K562 (cell line): ENCODE measurements around the gene POP5. TPM values are rescaled to one million over a fixed set of nuclear protein-coding genes. Genes with fewer than 3 reads are reported as not detected.

Experiments used
- BMI1 ChIP-seq: fragments of 150-350 bp; IDR thresholded peaks from 2 replicates; pipeline ENCODE4 v1.6.1; 2014; ENCODE audit warnings: low read length
- BRD9 ChIP-seq: fragments of 450-650 bp; IDR thresholded peaks from 2 replicates; pipeline ENCODE4 v1.6.1; 2018; ENCODE audit warnings: low read depth; ENCODE audit not compliant: partially characterized antibody
- CBFA2T2 ChIP-seq: fragments of 450-650 bp; conservative IDR thresholded peaks from 2 replicates; pipeline ENCODE4 v1.6.1; 2017; ENCODE audit warnings: mild to moderate bottlenecking
- CBFA2T3 ChIP-seq: fragments of 450-650 bp; IDR thresholded peaks from 2 replicates; pipeline ENCODE4 v1.6.1; 2017
- CUX1 ChIP-seq: fragments of 200-800 bp; sonication (Bioruptor generic); IDR thresholded peaks from 2 replicates; pipeline ENCODE4 v1.6.1; 2016; ENCODE audit warnings: missing genetic modification characterization, missing compliant biosample characterization
- GABPB2 ChIP-seq: fragments of 250-450 bp; sonication (Bioruptor Pico); conservative IDR thresholded peaks from 2 replicates; pipeline ENCODE4 v1.5.1; 2021; ENCODE audit warnings: mild to moderate bottlenecking
- HOMEZ ChIP-seq: fragments of 250-450 bp; sonication (Bioruptor Pico); IDR thresholded peaks from 2 replicates; pipeline ENCODE4 v1.4.0; 2020; ENCODE audit warnings: mild to moderate bottlenecking, moderate library complexity
- JUN ChIP-seq, 2 experiments: sonication (generic) in 1 of 2; formaldehyde crosslinking in 1 of 2; IDR thresholded peaks; 2 replicates each; pipeline versions ENCODE4 v1.6.1 to v1.8.0; 2012 to 2022; ENCODE audit warnings: borderline replicate concordance in 2 of 2, mild to moderate bottlenecking in 2 of 2, improper control_type of control experiment in 1 of 2, low read depth in 1 of 2, low read length in 1 of 2, missing genetic modification reagents in 1 of 2
- NCOR1 ChIP-seq: fragments of 450-650 bp; IDR thresholded peaks from 2 replicates; pipeline ENCODE4 v1.6.1; 2016; ENCODE audit warnings: mild to moderate bottlenecking, moderate library complexity
- SREBF2 ChIP-seq: sonication (generic); formaldehyde crosslinking; IDR thresholded peaks from 2 replicates; pipeline ENCODE4 v1.4.0; 2020; ENCODE audit warnings: mild to moderate bottlenecking, missing genetic modification reagents
- TAF9B ChIP-seq: fragments of 450-650 bp; IDR thresholded peaks from 2 replicates; pipeline ENCODE4 v1.6.1; 2018; ENCODE audit warnings: mild to moderate bottlenecking; ENCODE audit not compliant: partially characterized antibody
- TAL1 ChIP-seq: fragments of 450-650 bp; IDR thresholded peaks from 2 replicates; pipeline ENCODE4 v1.6.1; 2016; ENCODE audit warnings: mild to moderate bottlenecking
- U2AF2 ChIP-seq: fragments of 200-400 bp; formaldehyde crosslinking; optimal IDR thresholded peaks from 2 replicates; pipeline ENCODE3; 2017; ENCODE audit warnings: low read depth, mild to moderate bottlenecking, low read length
- ZFX ChIP-seq: sonication (generic); formaldehyde crosslinking; IDR thresholded peaks from 2 replicates; pipeline ENCODE4 v1.8.0; 2022; ENCODE audit warnings: mild to moderate bottlenecking, missing genetic modification reagents, moderate library complexity
- ZNF184 ChIP-seq: sonication (generic); formaldehyde crosslinking; IDR thresholded peaks from 2 replicates; pipeline ENCODE4 v1.5.0; 2020; ENCODE audit warnings: missing genetic modification reagents
- ZNF282 ChIP-seq: sonication (generic); formaldehyde crosslinking; IDR thresholded peaks from 2 replicates; pipeline ENCODE4 v1.8.1; 2023; ENCODE audit warnings: missing genetic modification reagents
- ZNF3 ChIP-seq: fragments of 250-450 bp; sonication (Bioruptor Pico); IDR thresholded peaks from 2 replicates; pipeline ENCODE4 v1.5.0; 2021; ENCODE audit warnings: mild to moderate bottlenecking, moderate library complexity
- polyA plus RNA-seq, 8 experiments: library from polyadenylated mRNA; depleted of rRNA in 4 of 8; stranded (reverse) in 5 of 8; unstranded in 3 of 8; fragments of >200 nt; fragmentation: Nextera tagmentation in 2 of 8; fragmentation: Illumina TruSeq in 1 of 8; extraction: Ambion mirVana in 2 of 8; extraction: Trizol in 1 of 8; gene quantifications; 2 replicates each; pipeline versions ENCODE4 v1.2.1 to v1.2.3, GENCODE V29; 2011 to 2014; ENCODE audit warnings: inconsistent platforms in 1 of 8, missing spikeins in 1 of 8
- total RNA-seq, 7 experiments: library from RNA; depleted of rRNA in 6 of 7; stranded (reverse); fragments of >200 nt in 6 of 7; fragmentation: Illumina TruSeq in 2 of 7; extraction: Trizol in 2 of 7; gene quantifications; 2 replicates each; pipeline versions ENCODE4 v1.2.1 to v1.2.3, GENCODE V29; 2011 to 2021; ENCODE audit warnings: low replicate concordance in 1 of 7
- TF ChIP-seq, protein P1 (sequence below): fragments of 250-450 bp; sonication (Bioruptor Pico); IDR thresholded peaks from 2 replicates; pipeline ENCODE4 v1.8.0; 2021; ENCODE audit warnings: borderline replicate concordance, mild to moderate bottlenecking, moderate library complexity; ENCODE audit not compliant: poor library complexity, severe bottlenecking
- TF ChIP-seq, protein P2 (sequence below): fragments of 250-450 bp; sonication (Bioruptor Pico); IDR thresholded peaks from 2 replicates; pipeline ENCODE4 v1.8.0; 2021; ENCODE audit warnings: mild to moderate bottlenecking, moderate library complexity
- TF ChIP-seq, protein P3 (sequence below): sonication (generic); formaldehyde crosslinking; IDR thresholded peaks from 2 replicates; pipeline ENCODE4 v1.8.0; 2022; ENCODE audit warnings: mild to moderate bottlenecking, low read depth, missing genetic modification reagents

POP5 gene
- total and polyA plus RNA-seq, 9 of the 15 experiments (the other 6 are each of a cell fraction or from before 2014, with no cell fraction given): 57.5 to 253 (median 73.8) TPM

GRCh38 chr12:120540445-120540844 is 40.8 kb downstream of the POP5 start (continued):
- TF ChIP-seq, protein P1, sequence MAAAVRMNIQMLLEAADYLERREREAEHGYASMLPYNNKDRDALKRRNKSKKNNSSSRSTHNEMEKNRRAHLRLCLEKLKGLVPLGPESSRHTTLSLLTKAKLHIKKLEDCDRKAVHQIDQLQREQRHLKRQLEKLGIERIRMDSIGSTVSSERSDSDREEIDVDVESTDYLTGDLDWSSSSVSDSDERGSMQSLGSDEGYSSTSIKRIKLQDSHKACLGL (CRISPR knock-in tag): no peak
- TF ChIP-seq NCOR1 (peak; percentile 98), SREBF2 (CRISPR knock-in tag) (no peak), ZNF282 (CRISPR knock-in tag) (no peak), BRD9 (no peak), ZNF3 (CRISPR knock-in tag) (no peak), ZNF184 (CRISPR knock-in tag) (no peak), TAF9B (no peak), HOMEZ (CRISPR knock-in tag) (no peak), CBFA2T3 (peak; percentile 99), U2AF2 (no peak), TAL1 (peak; percentile 100), JUN (IDR thresholded peaks at IDR 0.05; ENCODE audit: borderline replicate concordance, low read depth, low read length) (no peak), JUN (CRISPR knock-in tag; IDR thresholded peaks at IDR 0.05; ENCODE audit: borderline replicate concordance) (no peak), ZFX (CRISPR knock-in tag) (no peak; the same call in 1 of the 2 replicates), GABPB2 (CRISPR knock-in tag) (no peak), CUX1 (CRISPR knock-in tag) (peak; percentile 81), CBFA2T2 (peak; percentile 97), BMI1 (no peak)
- TF ChIP-seq, protein P2, sequence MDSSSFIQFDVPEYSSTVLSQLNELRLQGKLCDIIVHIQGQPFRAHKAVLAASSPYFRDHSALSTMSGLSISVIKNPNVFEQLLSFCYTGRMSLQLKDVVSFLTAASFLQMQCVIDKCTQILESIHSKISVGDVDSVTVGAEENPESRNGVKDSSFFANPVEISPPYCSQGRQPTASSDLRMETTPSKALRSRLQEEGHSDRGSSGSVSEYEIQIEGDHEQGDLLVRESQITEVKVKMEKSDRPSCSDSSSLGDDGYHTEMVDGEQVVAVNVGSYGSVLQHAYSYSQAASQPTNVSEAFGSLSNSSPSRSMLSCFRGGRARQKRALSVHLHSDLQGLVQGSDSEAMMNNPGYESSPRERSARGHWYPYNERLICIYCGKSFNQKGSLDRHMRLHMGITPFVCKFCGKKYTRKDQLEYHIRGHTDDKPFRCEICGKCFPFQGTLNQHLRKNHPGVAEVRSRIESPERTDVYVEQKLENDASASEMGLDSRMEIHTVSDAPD (CRISPR knock-in tag): no peak
- TF ChIP-seq, protein P3, sequence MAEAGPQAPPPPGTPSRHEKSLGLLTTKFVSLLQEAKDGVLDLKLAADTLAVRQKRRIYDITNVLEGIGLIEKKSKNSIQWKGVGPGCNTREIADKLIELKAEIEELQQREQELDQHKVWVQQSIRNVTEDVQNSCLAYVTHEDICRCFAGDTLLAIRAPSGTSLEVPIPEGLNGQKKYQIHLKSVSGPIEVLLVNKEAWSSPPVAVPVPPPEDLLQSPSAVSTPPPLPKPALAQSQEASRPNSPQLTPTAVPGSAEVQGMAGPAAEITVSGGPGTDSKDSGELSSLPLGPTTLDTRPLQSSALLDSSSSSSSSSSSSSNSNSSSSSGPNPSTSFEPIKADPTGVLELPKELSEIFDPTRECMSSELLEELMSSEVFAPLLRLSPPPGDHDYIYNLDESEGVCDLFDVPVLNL: no peak
